HepG2 (cell line): ENCODE data around the gene AUTS2. TPM values are rescaled to one million over a fixed set of nuclear protein-coding genes. Genes with fewer than 3 reads are reported as not detected.

Experiments used
- ATAC-seq: fragments of 200-7000 bp; cut with Tn5 transposase; 3 replicates; pipeline ENCODE4 v1.9.1; 2020; ENCODE audit warnings: mild to moderate bottlenecking, moderate library complexity
- BruUV-seq: library from RNA; stranded (reverse); fragments of 400-500 nt; replicated peaks from 2 replicates; lab custom pipeline; 2021; lab: Mats Ljungman, UMichigan
- CTCF ChIA-PET: fragments of 300-600 bp; formaldehyde crosslinking; extraction: SDS; loops from one replicate; lab custom pipeline; 2021; ENCODE audit warnings: low total read pairs, inconsistent platforms, low intra/inter-chr PET ratio; lab: Yijun Ruan, JAX
- POLR2A ChIA-PET: fragments of 350-600 bp; sonication (Branson Sonifier 250); formaldehyde crosslinking; loops from one replicate; lab custom pipeline; 2020; ENCODE audit warnings: antibody characterized with exemption, inconsistent platforms; lab: Yijun Ruan, JAX
- DNase-seq: peaks from one replicate; pipeline ENCODE4 v3.0.0-alpha.2; 2015; ENCODE audit warnings: low spot score
- FAIRE-seq: peaks from 3 replicates; lab custom pipeline; 2011; peaks lifted over from hg19 to GRCh38; lab: Jason Lieb, UNC
- H2AFZ ChIP-seq: one replicate; pipeline ENCODE4 v1.6.1; 2011; ENCODE audit warnings: low read length, inconsistent platforms
- H3K27ac ChIP-seq: fragments of 300-600 bp; 3 replicates; pipeline ENCODE4 v1.8.0; 2011; ENCODE audit warnings: mixed run types, mild to moderate bottlenecking, mixed read lengths, low read length, inconsistent platforms; ENCODE audit not compliant: insufficient read depth; ENCODE audit errors: extremely low read length
- H3K27me3 ChIP-seq, 2 experiments: fragments of 200-600 bp in 1 of 2; 2 replicates in 1 of 2; 3 replicates in 1 of 2; pipeline versions ENCODE4 v1.6.0 to v1.8.0; 2011; ENCODE audit warnings: low read length in 2 of 2, mild to moderate bottlenecking in 2 of 2, moderate library complexity in 2 of 2, inconsistent platforms in 1 of 2; ENCODE audit not compliant: insufficient read depth in 2 of 2, control insufficient read depth in 1 of 2
- H3K36me3 ChIP-seq, 2 experiments: fragments of 200-600 bp in 1 of 2; replicated peaks in 1 of 2; 2 replicates in 1 of 2; 3 replicates in 1 of 2; pipeline versions ENCODE4 v1.5.1 to v1.8.0; 2011; ENCODE audit warnings: low read length in 2 of 2, inconsistent platforms in 1 of 2; ENCODE audit not compliant: insufficient read depth in 2 of 2, control insufficient read depth in 1 of 2
- H3K4me1 ChIP-seq: 2 replicates; pipeline ENCODE4 v1.5.1; 2012; ENCODE audit warnings: low read length, inconsistent platforms; ENCODE audit not compliant: insufficient read depth
- H3K4me2 ChIP-seq: 2 replicates; pipeline ENCODE4 v1.6.0; 2011; ENCODE audit warnings: low read depth, low read length, inconsistent platforms
- H3K4me3 ChIP-seq, 3 experiments: fragments of 200-600 bp in 1 of 3; sonication (generic), shearing (Covaris generic) in 1 of 3; replicated peaks in 1 of 3; 2 replicates each; pipeline ENCODE4 v1.5.1; 2011 to 2016; ENCODE audit warnings: low read length in 3 of 3, inconsistent platforms in 2 of 3, low read depth in 2 of 3, mild to moderate bottlenecking in 2 of 3, control low read depth in 1 of 3, mixed read lengths in 1 of 3; ENCODE audit not compliant: insufficient read depth in 1 of 3
- H3K79me2 ChIP-seq: one replicate; pipeline ENCODE4 v1.6.1; 2011; ENCODE audit warnings: low read length, inconsistent platforms; ENCODE audit not compliant: insufficient read depth
- H3K9ac ChIP-seq: 2 replicates; pipeline ENCODE4 v1.6.0; 2011; ENCODE audit warnings: mild to moderate bottlenecking, low read depth, low read length, inconsistent platforms; ENCODE audit not compliant: insufficient read depth
- H3K9me3 ChIP-seq: 2 replicates; pipeline ENCODE4 v1.5.1; 2012; ENCODE audit warnings: mild to moderate bottlenecking, low read length
- H4K20me1 ChIP-seq: 2 replicates; pipeline ENCODE4 v1.6.0; 2011; ENCODE audit warnings: inconsistent platforms, mild to moderate bottlenecking, low read length, moderate library complexity; ENCODE audit not compliant: insufficient read depth
- BCL6 ChIP-seq: IDR thresholded peaks from 2 replicates; pipeline ENCODE4 v1.6.1; 2016; ENCODE audit warnings: missing genetic modification reagents, missing compliant biosample characterization
- SRSF4 ChIP-seq: fragments of 200-400 bp; formaldehyde crosslinking; IDR thresholded peaks from one replicate; pipeline ENCODE4 v1.6.1; 2018; ENCODE audit warnings: mild to moderate bottlenecking, low read depth, low read length, moderate library complexity; ENCODE audit not compliant: poor library complexity, severe bottlenecking
- ZNF556 ChIP-seq: sonication (generic); formaldehyde crosslinking; IDR thresholded peaks from 2 replicates; pipeline ENCODE4 v1.4.0; 2020; ENCODE audit warnings: mild to moderate bottlenecking, missing genetic modification reagents, borderline replicate concordance
- ZNF567 ChIP-seq: sonication (generic); formaldehyde crosslinking; IDR thresholded peaks from 2 replicates; pipeline ENCODE4 v1.8.1; 2023; ENCODE audit warnings: mild to moderate bottlenecking, missing genetic modification reagents, borderline replicate concordance
- ZNF572 ChIP-seq: sonication (generic); formaldehyde crosslinking; IDR thresholded peaks from 2 replicates; pipeline ENCODE4 v1.5.1; 2020; ENCODE audit warnings: mild to moderate bottlenecking, missing genetic modification reagents
- WGBS: methylation state at CpG from one replicate; pipeline ENCODE4 v1.1.6; 2017; ENCODE audit warnings: low lambda C conversion rate; 5-methylcytosine and 5-hydroxymethylcytosine counted together
- in situ Hi-C: cut with HindIII; loops from 2 replicates; pipeline ENCODE4 v1.10.0; 2017; ENCODE audit warnings: low pct_unique_long_range_greater_than_20kb; ENCODE audit not compliant: extremely low pct_ligation_motif_present
- intact Hi-C: fragments of 100-400 bp; cut with micrococcal nuclease; formaldehyde crosslinking; loops from one replicate; pipeline ENCODE4 v1.10.0; 2022; ENCODE audit not compliant: unreplicated experiment
- polyA plus RNA-seq, 8 experiments: library from polyadenylated mRNA; depleted of rRNA in 3 of 8; stranded (reverse) in 7 of 8; unstranded in 1 of 8; fragments of >200 nt; fragmentation: Illumina TruSeq in 4 of 8; extraction: Trizol in 4 of 8; gene quantifications; 2 replicates each; pipeline versions ENCODE4 v1.2.1 to v1.2.3, GENCODE V29; 2011 to 2016; ENCODE audit warnings: low read depth in 4 of 8, missing spikeins in 1 of 8, mixed read lengths in 1 of 8; ENCODE audit not compliant: insufficient read depth in 1 of 8
- total RNA-seq, 5 experiments: library from RNA; depleted of rRNA; stranded (reverse); fragments of >200 nt; fragmentation: Illumina TruSeq; extraction: Trizol; gene quantifications; 2 replicates each; pipeline ENCODE4 v1.2.3, GENCODE V29; 2016; ENCODE audit warnings: low read depth in 1 of 5
- TF ChIP-seq, protein P1 (sequence below): sonication (generic); formaldehyde crosslinking; conservative IDR thresholded peaks from 2 replicates; pipeline ENCODE4 v1.4.0; 2020; ENCODE audit warnings: missing genetic modification reagents

Gene AUTS2
- total and polyA plus RNA-seq, 2 of the 13 experiments (the other 11 are each of a cell fraction or from before 2014, with no cell fraction given) = 0.38 TPM; not detected in 1

DNA sequence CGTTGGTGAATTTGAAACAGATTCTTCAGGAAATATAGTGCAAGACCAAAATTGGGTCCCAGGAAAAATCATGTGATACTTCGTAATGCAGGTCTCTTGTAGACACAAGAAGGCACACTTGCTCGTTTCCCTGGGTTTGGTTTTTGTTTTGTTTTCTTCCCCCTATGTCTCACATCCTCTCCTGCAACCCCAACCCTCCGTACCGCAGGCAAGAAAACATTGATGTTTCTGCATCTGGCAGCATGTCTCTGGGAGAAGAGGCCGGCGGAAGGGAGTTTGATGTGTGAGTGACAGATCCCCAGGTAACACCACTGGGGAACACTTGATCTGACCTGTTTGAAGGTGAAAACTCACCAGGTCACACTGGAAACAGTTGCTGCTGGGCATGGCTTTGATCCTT lies 718.5 kb downstream of the AUTS2 start:
- BruUV-seq = no TSS peak
- no peak overlapping the region for H3K9ac ChIP-seq
- H3K27me3 ChIP-seq = no peaks in the 10 kb centered on the region
- no peaks in the 10 kb centered on the region for H3K9me3 ChIP-seq
- in situ Hi-C loops = no loop called here
- TF ChIP-seq ZNF567 (CRISPR knock-in tag) = no peak
- TF ChIP-seq, protein P1, sequence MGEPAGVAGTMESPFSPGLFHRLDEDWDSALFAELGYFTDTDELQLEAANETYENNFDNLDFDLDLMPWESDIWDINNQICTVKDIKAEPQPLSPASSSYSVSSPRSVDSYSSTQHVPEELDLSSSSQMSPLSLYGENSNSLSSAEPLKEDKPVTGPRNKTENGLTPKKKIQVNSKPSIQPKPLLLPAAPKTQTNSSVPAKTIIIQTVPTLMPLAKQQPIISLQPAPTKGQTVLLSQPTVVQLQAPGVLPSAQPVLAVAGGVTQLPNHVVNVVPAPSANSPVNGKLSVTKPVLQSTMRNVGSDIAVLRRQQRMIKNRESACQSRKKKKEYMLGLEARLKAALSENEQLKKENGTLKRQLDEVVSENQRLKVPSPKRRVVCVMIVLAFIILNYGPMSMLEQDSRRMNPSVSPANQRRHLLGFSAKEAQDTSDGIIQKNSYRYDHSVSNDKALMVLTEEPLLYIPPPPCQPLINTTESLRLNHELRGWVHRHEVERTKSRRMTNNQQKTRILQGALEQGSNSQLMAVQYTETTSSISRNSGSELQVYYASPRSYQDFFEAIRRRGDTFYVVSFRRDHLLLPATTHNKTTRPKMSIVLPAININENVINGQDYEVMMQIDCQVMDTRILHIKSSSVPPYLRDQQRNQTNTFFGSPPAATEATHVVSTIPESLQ (CRISPR knock-in tag) = no peak
- TF ChIP-seq, all 625 proteins: peak for 0
- WGBS = 23% methylated on average over 6 of the region's 7 CpGs
- Histone ChIP-seq H3K79me2 (no peaks in the 10 kb centered on the region), H3K27ac (no peak overlapping the region), H3K36me3 (no peaks in the 10 kb centered on the region), H4K20me1 (no peaks in the 10 kb centered on the region), H2AFZ (no peak overlapping the region), H3K4me2 (no peak overlapping the region), H3K4me1 (no peaks in the 10 kb centered on the region), H3K4me3 (no peak overlapping the region)
- FAIRE-seq = no peak
- DNase-seq = no peak
- intact Hi-C loops = no loop called here
- ATAC-seq = no peak
- ChIA-PET POLR2A (no interaction called here), CTCF (no interaction called here)

DNA sequence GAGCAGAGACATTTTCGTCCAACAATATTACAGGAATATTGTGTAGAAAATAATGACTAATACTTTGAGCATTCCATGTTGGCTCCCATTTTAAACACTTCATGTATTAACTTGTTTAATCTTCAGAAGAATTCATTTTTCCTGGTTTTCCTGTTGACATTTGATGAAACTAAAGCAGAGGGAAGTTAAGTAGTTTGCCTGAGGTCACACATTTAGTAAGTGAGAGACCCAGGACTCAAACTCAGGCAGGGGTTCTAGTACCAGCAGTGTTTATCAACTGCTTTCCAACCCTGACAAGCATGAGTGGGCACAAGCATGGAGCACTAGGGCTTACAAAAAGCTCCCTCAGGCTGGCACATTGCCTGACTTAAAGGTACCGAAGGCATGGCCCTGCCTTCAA lies 719.1 kb downstream of the AUTS2 start:
- no peak overlapping the region for H3K27ac ChIP-seq
- no peak overlapping the region for H3K4me2 ChIP-seq

More for the DNA sequence above, 719.1 kb downstream of the AUTS2 start:
- ATAC-seq (no peak), DNase-seq (no peak), FAIRE-seq (no peak)
- in situ Hi-C loops = no loop called here
- H2AFZ ChIP-seq = no peak overlapping the region
- H3K4me1 ChIP-seq = no peaks in the 10 kb centered on the region
- 13% methylated on average over 2 of the region's 2 CpGs for WGBS
- H3K27me3 ChIP-seq = no peaks in the 10 kb centered on the region
- ChIA-PET POLR2A (no interaction called here), CTCF (no interaction called here)
- BruUV-seq = no TSS peak
- no peaks in the 10 kb centered on the region for H3K79me2 ChIP-seq
- TF ChIP-seq ZNF572 (CRISPR knock-in tag) (no peak), SRSF4 (no peak), BCL6 (CRISPR knock-in tag) (no peak), ZNF556 (CRISPR knock-in tag) (no peak)
- no peak overlapping the region for H3K9ac ChIP-seq
- no peaks in the 10 kb centered on the region for H4K20me1 ChIP-seq
- intact Hi-C loops = no loop called here
- H3K36me3 ChIP-seq = no peaks in the 10 kb centered on the region
- H3K9me3 ChIP-seq = no peaks in the 10 kb centered on the region
- no peak overlapping the region for H3K4me3 ChIP-seq
